GF-D8 (cell line): ENCODE measurements around the gene SYNDIG1L.

Experiments used
- DNase-seq: peaks from one replicate; lab custom pipeline; 2025; lab: John Stamatoyannopoulos, UW

SYNDIG1L gene

GRCh38 chr14:74429221-74429691 lies 3.2 kb upstream of the SYNDIG1L start:
- DNase-seq: no peak

GRCh38 chr14:74427651-74428050 lies 1.6 kb upstream of the SYNDIG1L start:
- no peak for DNase-seq

- DNase-seq: no peak
Measured at GRCh38 chr14:74425525-74426201, 347 bp downstream of the SYNDIG1L start.

GRCh38 chr14:74424606-74425005 lies 1.4 kb downstream of the SYNDIG1L start:
- DNase-seq: no peak

- no peak for DNase-seq
Measured at GRCh38 chr14:74423246-74423645, 2.8 kb downstream of the SYNDIG1L start.

GRCh38 chr14:74421981-74422380 lies 4.0 kb downstream of the SYNDIG1L start:
- DNase-seq: no peak

DNA sequence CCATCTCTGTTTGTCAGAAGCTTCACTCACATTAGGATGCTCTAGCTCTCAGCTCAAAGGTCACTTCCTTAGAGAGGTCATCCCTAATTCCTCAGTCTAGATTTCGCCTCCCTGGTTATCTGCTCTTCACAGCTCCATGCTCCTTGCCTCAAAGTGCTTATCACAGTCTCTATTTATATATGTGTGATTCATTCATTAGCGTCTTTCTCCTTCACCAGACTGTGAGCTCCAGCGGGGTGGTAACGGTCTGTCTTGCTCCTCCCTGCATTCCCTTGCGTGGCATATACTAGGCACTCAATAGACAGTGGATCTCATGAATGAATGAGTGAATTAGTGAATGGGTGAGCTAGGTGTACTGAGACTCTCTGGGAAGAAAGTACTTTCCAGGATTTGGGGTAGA lies 6.9 kb downstream of the SYNDIG1L start:
- no peak for DNase-seq

DNA sequence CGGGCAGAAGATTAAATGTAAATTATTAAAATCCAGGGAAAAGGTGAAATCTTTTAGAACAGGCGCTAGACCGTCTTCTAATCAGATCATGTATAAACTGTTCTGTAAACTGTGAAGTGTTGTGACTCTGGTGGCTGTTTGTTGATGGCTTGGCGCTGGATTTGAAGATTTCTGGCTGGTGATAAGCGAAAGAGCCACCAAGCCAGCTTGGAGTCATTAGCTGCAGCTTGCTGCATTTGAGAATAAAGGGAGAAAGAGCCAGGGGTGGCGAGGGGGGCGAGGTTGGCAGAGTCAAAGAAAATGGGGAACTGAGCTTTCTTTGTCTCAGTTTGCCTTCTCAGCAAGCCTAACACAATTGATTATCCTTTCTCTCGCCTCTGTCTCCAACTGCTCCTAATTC lies 8.0 kb downstream of the SYNDIG1L start:
- DNase-seq: no peak

GRCh38 chr14:74417611-74418010 lies 8.4 kb downstream of the SYNDIG1L start:
- DNase-seq: no peak

DNA sequence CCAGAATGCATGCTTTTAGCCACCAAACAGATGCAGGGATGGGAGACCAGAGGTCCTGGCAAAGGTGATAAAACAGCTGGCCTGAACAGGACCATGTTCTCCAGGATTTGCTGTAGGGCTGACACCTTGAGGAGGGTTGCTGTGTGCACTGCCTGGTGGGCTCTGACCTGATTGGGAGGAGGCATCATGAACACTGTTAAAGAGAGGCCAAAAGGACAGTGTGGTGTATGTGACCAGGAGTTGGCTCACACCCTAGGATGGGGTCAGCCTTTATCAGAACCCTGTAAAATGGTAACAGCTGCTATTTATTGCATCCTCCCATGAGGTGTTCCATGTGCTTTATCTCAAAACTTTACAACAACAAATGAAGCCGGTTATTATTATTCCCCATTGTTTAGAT lies 8.8 kb downstream of the SYNDIG1L start:
- no peak for DNase-seq

DNA sequence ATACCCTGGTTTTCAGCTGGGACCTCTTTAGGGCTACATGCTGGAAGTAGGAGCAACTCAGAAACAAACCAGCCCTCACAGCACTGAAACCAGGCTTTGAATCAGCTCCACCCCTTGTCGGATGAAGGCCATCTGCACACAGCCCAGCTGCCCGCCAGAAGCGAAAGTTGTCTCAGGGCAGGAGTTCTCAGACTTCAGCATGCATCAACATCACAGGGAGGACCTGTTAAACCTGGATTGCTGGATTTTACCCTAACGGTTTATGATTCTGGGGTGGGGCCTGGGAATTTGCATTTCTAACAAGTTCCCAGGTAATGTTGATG lies 10.9 kb downstream of the SYNDIG1L start:
- no peak for DNase-seq

DNA sequence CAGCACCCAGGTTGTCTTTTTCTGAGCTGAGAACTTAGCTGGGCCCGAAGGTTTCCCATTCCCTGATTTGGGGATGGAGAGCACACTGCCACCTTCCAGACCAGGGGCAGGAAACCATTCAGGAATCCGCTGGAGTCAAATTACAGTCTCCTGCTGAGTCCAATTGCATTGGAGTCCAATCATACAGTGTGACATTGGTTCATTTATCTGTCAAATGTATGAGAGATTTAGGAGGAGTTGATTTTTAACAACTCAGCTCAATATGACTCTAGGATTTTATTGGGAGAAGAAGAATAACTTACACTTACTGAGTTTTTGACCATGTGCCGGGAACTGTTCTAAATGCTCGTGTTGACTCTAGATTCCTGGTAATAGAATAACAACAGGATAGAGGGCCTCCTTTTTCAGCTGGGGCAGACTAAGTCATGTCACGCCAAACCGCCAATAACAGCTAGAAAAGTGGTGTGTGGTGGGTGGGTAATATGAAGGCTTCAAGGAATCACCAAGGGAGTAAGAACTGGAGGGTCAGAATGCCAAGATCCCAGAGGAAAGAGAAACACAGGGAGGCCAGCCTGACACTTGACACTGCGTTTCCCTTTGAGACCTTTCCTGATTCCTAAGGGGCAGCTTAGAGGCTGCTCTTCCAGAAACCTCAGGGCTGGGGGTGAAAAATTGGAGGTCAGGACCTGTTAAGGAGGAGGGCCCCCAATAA lies 11.5 kb downstream of the SYNDIG1L start:
- DNase-seq: no peak

DNA sequence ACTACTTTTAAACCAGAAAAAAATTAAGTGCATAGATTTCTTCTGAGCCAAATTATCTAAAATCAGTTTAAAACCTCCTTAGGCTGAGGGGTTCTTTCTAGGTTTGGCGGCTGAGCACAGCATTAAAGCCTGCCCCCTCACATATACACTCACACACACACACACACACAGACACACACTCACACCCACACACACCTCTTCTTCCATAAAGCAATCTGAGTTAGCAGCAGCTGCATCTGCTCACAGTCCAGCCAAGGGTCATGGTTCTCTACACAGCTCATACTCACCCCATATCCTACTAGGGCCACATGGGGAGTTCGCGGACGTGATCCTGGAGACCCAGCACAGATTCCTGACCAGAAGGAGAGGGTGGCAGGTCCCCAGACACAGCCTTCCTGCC lies 12.4 kb downstream of the SYNDIG1L start:
- DNase-seq: no peak

DNA sequence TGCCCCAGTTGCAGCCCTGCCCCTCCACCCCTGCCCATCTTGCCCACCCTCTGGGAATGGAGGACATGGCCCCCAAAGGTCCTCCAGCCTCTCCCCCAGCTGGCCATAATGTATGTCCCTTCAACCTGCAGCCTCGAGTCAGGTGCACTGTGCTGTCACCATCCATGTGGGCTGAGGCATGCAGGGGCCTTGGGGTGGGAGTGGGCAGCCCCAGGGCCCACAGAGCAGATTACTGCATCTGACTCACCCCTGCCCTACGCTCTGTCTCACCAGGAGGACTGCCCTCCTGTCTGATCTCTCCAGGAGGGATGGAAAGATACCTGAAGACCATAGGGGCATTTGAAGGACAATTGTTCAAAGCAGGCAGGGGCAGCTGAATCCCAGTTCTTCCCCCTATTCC lies 13.3 kb downstream of the SYNDIG1L start:
- DNase-seq: no peak

DNA sequence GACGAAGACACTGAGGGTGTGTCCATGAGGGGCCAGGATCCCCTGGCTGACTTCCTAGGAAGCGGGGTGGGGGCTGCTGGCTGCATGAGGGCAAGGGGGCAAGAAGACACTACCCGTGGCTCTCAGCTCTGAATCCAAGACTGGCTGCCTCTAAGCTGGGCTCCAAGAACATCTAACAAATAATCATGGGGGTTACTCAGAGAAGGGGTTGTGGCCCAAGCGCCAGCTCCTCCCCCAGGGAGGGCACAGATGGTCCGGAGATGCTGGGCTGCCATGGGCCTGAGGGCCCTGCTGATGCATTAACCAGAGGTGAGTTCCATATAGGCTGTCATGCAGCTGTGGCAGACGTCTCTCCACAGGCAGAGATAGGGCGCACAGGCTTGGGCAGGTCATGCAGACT lies 14.3 kb downstream of the SYNDIG1L start:
- no peak for DNase-seq

DNA sequence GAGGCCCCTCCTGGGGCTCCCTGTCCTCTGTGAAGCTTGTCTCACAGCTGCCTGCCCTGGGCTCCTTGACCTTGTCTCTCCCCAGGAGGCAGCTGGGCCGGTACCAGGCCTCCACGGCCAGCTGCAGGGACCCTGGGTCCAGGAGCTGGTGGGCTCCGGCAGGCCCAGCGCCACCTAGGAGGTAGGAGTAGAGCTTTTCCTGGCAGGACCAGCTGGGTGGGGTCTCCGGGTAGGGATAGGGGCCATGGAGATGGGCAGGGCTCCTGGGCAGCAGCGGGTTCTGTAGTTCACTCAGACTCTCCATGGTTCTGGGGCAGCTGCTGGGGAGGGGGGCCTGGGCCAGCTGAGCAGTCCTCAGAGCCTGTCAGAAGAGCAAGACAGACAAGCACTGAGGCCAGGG lies 16.6 kb downstream of the SYNDIG1L start:
- DNase-seq: no peak

GRCh38 chr14:74408870-74409269 lies 17.1 kb downstream of the SYNDIG1L start:
- DNase-seq: no peak

DNA sequence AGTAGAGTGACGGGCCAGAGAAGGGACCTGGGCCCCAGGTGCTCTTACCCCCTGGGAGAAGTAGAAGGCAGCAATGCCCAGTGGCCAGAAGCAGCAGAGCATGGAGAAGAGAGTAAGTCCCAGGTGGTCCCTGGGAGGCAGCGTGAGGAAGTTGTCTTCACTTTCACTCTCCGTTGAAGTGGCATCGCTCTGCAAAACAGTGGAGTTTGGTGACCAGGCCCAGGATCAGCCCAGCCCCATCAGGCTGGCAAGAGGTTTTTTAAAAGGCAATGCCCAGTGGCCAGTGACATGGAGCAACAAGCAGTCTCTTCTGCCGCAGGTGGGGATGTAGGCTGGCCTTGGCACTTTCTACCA lies 18.2 kb downstream of the SYNDIG1L start:
- no peak for DNase-seq

DNA sequence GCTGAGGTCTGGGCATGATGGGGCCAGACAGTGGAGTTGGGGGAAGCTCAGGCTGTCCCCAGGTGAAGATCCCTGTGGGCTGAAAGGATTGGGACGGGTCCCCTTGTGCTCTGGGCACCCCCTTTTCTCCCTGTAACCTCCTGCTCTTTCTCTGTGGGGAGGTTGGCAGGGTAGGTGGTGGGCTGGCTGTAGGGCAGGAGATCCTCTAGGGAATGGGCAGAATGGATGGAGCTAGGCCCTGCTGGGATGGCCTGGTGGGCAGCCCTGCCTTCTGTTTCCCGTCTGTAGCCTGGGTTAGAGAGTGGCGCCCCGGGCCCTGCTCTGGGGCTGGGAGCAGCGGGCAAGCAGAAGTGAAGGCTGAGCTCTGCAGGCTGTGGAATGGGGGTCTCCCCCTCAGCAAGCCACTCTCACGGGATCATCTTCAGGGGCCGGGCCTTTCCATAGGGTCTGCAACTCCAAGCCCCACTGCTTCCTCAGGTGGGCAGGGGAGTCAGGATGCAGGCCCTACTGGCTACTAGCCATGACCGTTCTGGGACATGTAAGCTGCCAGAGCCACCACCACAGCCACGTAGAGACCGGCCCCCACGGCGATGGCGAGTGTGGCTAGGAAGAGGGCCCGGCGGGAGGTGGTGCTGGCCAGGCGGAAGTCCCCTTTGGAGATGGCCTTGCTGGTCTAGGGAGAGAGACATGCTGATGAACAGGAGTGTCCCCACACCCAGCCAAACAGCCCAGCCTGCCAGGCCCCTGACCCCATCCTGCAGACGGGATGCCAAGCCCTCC lies 18.8 kb downstream of the SYNDIG1L start:
- no peak for DNase-seq

- DNase-seq: no peak
Measured at GRCh38 chr14:74405663-74406062, 20.3 kb downstream of the SYNDIG1L start.

DNA sequence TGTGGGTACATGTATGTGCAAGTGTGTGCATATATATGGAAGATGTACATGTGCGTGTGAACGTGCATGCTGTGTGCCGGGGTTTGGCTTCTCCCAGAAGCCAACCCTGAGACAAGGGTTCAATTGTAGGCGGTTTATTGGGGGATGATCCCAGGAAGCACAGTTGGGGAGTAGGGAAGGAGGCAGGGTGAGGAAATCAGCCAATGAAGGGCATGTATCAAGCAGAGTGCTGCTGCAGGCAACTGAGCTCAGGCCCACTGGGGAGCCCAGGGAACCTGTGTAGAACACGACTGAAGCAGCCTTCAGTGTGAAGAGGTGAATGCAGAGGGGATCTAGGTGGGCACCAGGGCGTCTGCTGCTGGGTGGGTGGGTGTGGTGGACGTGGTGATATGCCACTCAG lies 21.6 kb downstream of the SYNDIG1L start:
- DNase-seq: no peak

- DNase-seq: no peak
Measured at GRCh38 chr14:74403619-74404417, 22.2 kb downstream of the SYNDIG1L start.
